Esophagus squamous epithelium (tissue), 4 donors: ENCODE data around the gene PSME4.

Source experiments
- CTCF ChIP-seq, 6 experiments: fragments of 450-650 bp in 4 of 6; fragments of 200-600 bp in 2 of 6; sonication (generic) in 2 of 6; IDR thresholded peaks; one replicate each; pipeline ENCODE4 v1.5.1; 2016 to 2019; ENCODE audit warnings: antibody characterized with exemption in 6 of 6, mild to moderate bottlenecking in 4 of 6, moderate library complexity in 4 of 6
- POLR2A ChIP-seq, 4 donors: fragments of 450-650 bp; IDR thresholded peaks; one replicate each; pipeline ENCODE4 v1.6.1; 2017; ENCODE audit warnings: antibody characterized with exemption in 4 of 4, mild to moderate bottlenecking in 4 of 4, moderate library complexity in 3 of 4

GRCh38 chr2:53994818-53995808, 24.3 kb upstream of the PSME4 start:
- TF ChIP-seq CTCF (IDR thresholded peaks at IDR 0.05) (no peak), POLR2A (IDR thresholded peaks at IDR 0.05) (no peak)
